GM12892 (cell line): ENCODE results near the gene SPDEF.

ENCODE experiments used
- POLR2A ChIP-seq: IDR thresholded peaks from 2 replicates; pipeline ENCODE4 v1.6.1; 2011; ENCODE audit warnings: low read depth, low read length, control low read depth
- TAF1 ChIP-seq: IDR thresholded peaks from 2 replicates; pipeline ENCODE4 v1.6.1; 2011; ENCODE audit warnings: low read depth, mild to moderate bottlenecking, control low read depth, low read length, borderline replicate concordance

DNA sequence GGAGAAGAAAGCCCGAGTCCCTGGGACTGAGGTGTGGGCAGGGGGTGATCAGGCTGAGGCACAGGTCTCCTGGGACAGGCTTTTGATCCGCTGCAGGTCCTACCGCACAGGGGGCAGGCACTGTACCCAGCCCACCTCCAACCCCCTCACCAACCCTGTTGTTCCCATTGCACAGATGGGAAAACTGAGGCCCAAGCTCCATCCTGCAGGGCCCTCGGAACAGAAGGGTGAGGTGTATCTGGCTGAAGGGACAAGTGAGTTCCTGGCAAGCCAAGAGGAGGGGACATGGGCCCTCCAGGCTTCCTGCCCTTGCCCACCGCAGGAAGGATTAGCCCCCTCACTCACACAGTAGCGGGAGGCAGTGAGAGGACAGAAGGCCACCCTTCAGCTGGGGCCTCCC, 16.5 kb upstream of the SPDEF start:
- TF ChIP-seq POLR2A (no peak), TAF1 (no peak)
